ENCODE data around the gene CNRIP1. TPM values are rescaled to one million over a fixed set of nuclear protein-coding genes. Genes with fewer than 3 reads are reported as not detected.

The CNRIP1 gene
- total RNA-seq, 2 donors from 2014 or later: not detected

GRCh38 chr2:68294913-68295312 lies 24.8 kb downstream of the CNRIP1 start:
- H3K9me3 Mint-ChIP-seq: no peaks in the 10 kb centered on the region

GRCh38 chr2:68294187-68294586 lies 25.6 kb downstream of the CNRIP1 start:
- H3K9me3 Mint-ChIP-seq: no peaks in the 10 kb centered on the region
- DNase-seq (no peak), ATAC-seq (replicated peaks in 1 of 2) (no peak)
- no peak overlapping the region for H3K4me3 Mint-ChIP-seq
- no peaks in the 10 kb centered on the region for H3K36me3 Mint-ChIP-seq (ENCODE audit: insufficient read depth in 2 of 2)
- H3K27ac Mint-ChIP-seq: no peak overlapping the region
- peaks cover 13% of the 10 kb centered on the region for H3K27me3 Mint-ChIP-seq (ENCODE audit: low read depth)
- H3K4me1 Mint-ChIP-seq (ENCODE audit: low read depth): no peaks in the 10 kb centered on the region

More at GRCh38 chr2:68294913-68295312, 24.8 kb downstream of the CNRIP1 start:
- H3K36me3 Mint-ChIP-seq (ENCODE audit: insufficient read depth in 2 of 2): no peaks in the 10 kb centered on the region
- no peak for DNase-seq
- ATAC-seq (replicated peaks in 1 of 2): no peak
- peaks cover 18% of the 10 kb centered on the region for H3K27me3 Mint-ChIP-seq (ENCODE audit: low read depth)
- no peak overlapping the region for H3K4me3 Mint-ChIP-seq
- no peak overlapping the region for H3K27ac Mint-ChIP-seq
- H3K4me1 Mint-ChIP-seq (ENCODE audit: low read depth): no peaks in the 10 kb centered on the region

- Mint-ChIP-seq H3K27me3 (ENCODE audit: low read depth) (peaks cover 13% of the 10 kb centered on the region), H3K36me3 (ENCODE audit: insufficient read depth in 2 of 2) (no peaks in the 10 kb centered on the region), H3K4me3 (no peak overlapping the region), H3K9me3 (no peaks in the 10 kb centered on the region), H3K27ac (no peak overlapping the region), H3K4me1 (ENCODE audit: low read depth) (no peaks in the 10 kb centered on the region)
- ATAC-seq (replicated peaks in 1 of 2) (no peak), DNase-seq (no peak)
Measured at GRCh38 chr2:68293755-68294154, 26.0 kb downstream of the CNRIP1 start.

GRCh38 chr2:68293024-68293423 lies 26.7 kb downstream of the CNRIP1 start:
- ATAC-seq (replicated peaks in 1 of 2) (no peak), DNase-seq (no peak)
- H3K27ac Mint-ChIP-seq: no peak overlapping the region
- H3K27me3 Mint-ChIP-seq (ENCODE audit: low read depth): peaks cover 20% of the 10 kb centered on the region
- no peaks in the 10 kb centered on the region for H3K9me3 Mint-ChIP-seq
- H3K36me3 Mint-ChIP-seq (ENCODE audit: insufficient read depth in 2 of 2): no peaks in the 10 kb centered on the region
- no peaks in the 10 kb centered on the region for H3K4me1 Mint-ChIP-seq (ENCODE audit: low read depth)
- no peak overlapping the region for H3K4me3 Mint-ChIP-seq

GRCh38 chr2:68292108-68292710 lies 27.5 kb downstream of the CNRIP1 start:
- Mint-ChIP-seq H3K4me3 (no peak overlapping the region), H3K27ac (no peak overlapping the region), H3K4me1 (ENCODE audit: low read depth) (no peaks in the 10 kb centered on the region), H3K36me3 (ENCODE audit: insufficient read depth in 2 of 2) (no peaks in the 10 kb centered on the region), H3K27me3 (ENCODE audit: low read depth) (peaks cover 28% of the 10 kb centered on the region), H3K9me3 (no peaks in the 10 kb centered on the region)
- DNase-seq (peak; percentile 9 to 14), ATAC-seq (replicated peaks in 1 of 2) (no peak)

GRCh38 chr2:68291314-68291713 lies 28.4 kb downstream of the CNRIP1 start:
- H3K27me3 Mint-ChIP-seq (ENCODE audit: low read depth): peaks cover 35% of the 10 kb centered on the region
- H3K36me3 Mint-ChIP-seq (ENCODE audit: insufficient read depth in 2 of 2): no peaks in the 10 kb centered on the region
- no peaks in the 10 kb centered on the region for H3K4me1 Mint-ChIP-seq (ENCODE audit: low read depth)
- no peaks in the 10 kb centered on the region for H3K9me3 Mint-ChIP-seq
- DNase-seq (no peak), ATAC-seq (replicated peaks in 1 of 2) (no peak)
- H3K4me3 Mint-ChIP-seq: no peak overlapping the region
- H3K27ac Mint-ChIP-seq: no peak overlapping the region

- ATAC-seq (replicated peaks in 1 of 2) (no peak), DNase-seq (no peak)
- no peaks in the 10 kb centered on the region for H3K9me3 Mint-ChIP-seq
- H3K36me3 Mint-ChIP-seq (ENCODE audit: insufficient read depth in 2 of 2): no peaks in the 10 kb centered on the region
- no peaks in the 10 kb centered on the region for H3K4me1 Mint-ChIP-seq (ENCODE audit: low read depth)
- no peak overlapping the region for H3K27ac Mint-ChIP-seq
- H3K27me3 Mint-ChIP-seq (ENCODE audit: low read depth): peaks cover 39% of the 10 kb centered on the region
- no peak overlapping the region for H3K4me3 Mint-ChIP-seq
Measured at GRCh38 chr2:68290901-68291300, 28.8 kb downstream of the CNRIP1 start.

GRCh38 chr2:68287580-68288441 lies 31.9 kb downstream of the CNRIP1 start:
- H3K27me3 Mint-ChIP-seq (ENCODE audit: low read depth): peaks cover 44% of the 10 kb centered on the region
- H3K4me3 Mint-ChIP-seq: no peak overlapping the region
- no peak overlapping the region for H3K27ac Mint-ChIP-seq
- H3K36me3 Mint-ChIP-seq (ENCODE audit: insufficient read depth in 2 of 2): no peaks in the 10 kb centered on the region
- no peaks in the 10 kb centered on the region for H3K9me3 Mint-ChIP-seq
- ATAC-seq (replicated peaks in 1 of 2) (no peak), DNase-seq (no peak)
- no peaks in the 10 kb centered on the region for H3K4me1 Mint-ChIP-seq (ENCODE audit: low read depth)

- Mint-ChIP-seq H3K4me1 (ENCODE audit: low read depth) (no peaks in the 10 kb centered on the region), H3K9me3 (no peaks in the 10 kb centered on the region), H3K27ac (no peak overlapping the region), H3K4me3 (no peak overlapping the region), H3K27me3 (ENCODE audit: low read depth) (peaks cover 41% of the 10 kb centered on the region), H3K36me3 (ENCODE audit: insufficient read depth in 2 of 2) (no peaks in the 10 kb centered on the region)
- ATAC-seq (replicated peaks in 1 of 2): no peak
- no peak for DNase-seq
Measured at GRCh38 chr2:68284896-68285295, 34.9 kb downstream of the CNRIP1 start.

- no peaks in the 10 kb centered on the region for H3K36me3 Mint-ChIP-seq (ENCODE audit: insufficient read depth in 2 of 2)
Measured at GRCh38 chr2:68283419-68283812, 36.3 kb downstream of the CNRIP1 start.

GRCh38 chr2:68282811-68283418 lies 36.8 kb downstream of the CNRIP1 start:
- Mint-ChIP-seq H3K36me3 (ENCODE audit: insufficient read depth in 2 of 2) (no peaks in the 10 kb centered on the region), H3K4me3 (no peak overlapping the region), H3K27me3 (ENCODE audit: low read depth) (peaks cover 34% of the 10 kb centered on the region), H3K27ac (no peak overlapping the region), H3K4me1 (ENCODE audit: low read depth) (no peaks in the 10 kb centered on the region), H3K9me3 (no peaks in the 10 kb centered on the region)
- ATAC-seq (replicated peaks in 1 of 2): peak in 1 of 2 donors; percentile 42
- DNase-seq: peak in 1 of 2 donors; percentile 17

More at GRCh38 chr2:68283419-68283812, 36.3 kb downstream of the CNRIP1 start:
- DNase-seq (no peak), ATAC-seq (replicated peaks in 1 of 2) (no peak)
- Mint-ChIP-seq H3K4me1 (ENCODE audit: low read depth) (no peaks in the 10 kb centered on the region), H3K27ac (no peak overlapping the region), H3K4me3 (no peak overlapping the region), H3K27me3 (ENCODE audit: low read depth) (peaks cover 39% of the 10 kb centered on the region), H3K9me3 (no peaks in the 10 kb centered on the region)

GRCh38 chr2:68280796-68281195 lies 39.0 kb downstream of the CNRIP1 start:
- H3K4me1 Mint-ChIP-seq (ENCODE audit: low read depth): no peaks in the 10 kb centered on the region
- H3K4me3 Mint-ChIP-seq: no peak overlapping the region
- no peak overlapping the region for H3K27ac Mint-ChIP-seq
- ATAC-seq (replicated peaks in 1 of 2) (no peak), DNase-seq (no peak)
- no peaks in the 10 kb centered on the region for H3K9me3 Mint-ChIP-seq
- H3K27me3 Mint-ChIP-seq (ENCODE audit: low read depth): peaks cover 15% of the 10 kb centered on the region
- no peaks in the 10 kb centered on the region for H3K36me3 Mint-ChIP-seq (ENCODE audit: insufficient read depth in 2 of 2)

GRCh38 chr2:68280348-68280747 lies 39.4 kb downstream of the CNRIP1 start:
- peaks cover 11% of the 10 kb centered on the region for H3K27me3 Mint-ChIP-seq (ENCODE audit: low read depth)

More at GRCh38 chr2:68280348-68280747, 39.4 kb downstream of the CNRIP1 start:
- H3K36me3 Mint-ChIP-seq (ENCODE audit: insufficient read depth in 2 of 2): no peaks in the 10 kb centered on the region
- no peak overlapping the region for H3K4me3 Mint-ChIP-seq
- ATAC-seq (replicated peaks in 1 of 2): no peak
- no peak for DNase-seq
- H3K4me1 Mint-ChIP-seq (ENCODE audit: low read depth): no peaks in the 10 kb centered on the region
- no peak overlapping the region for H3K27ac Mint-ChIP-seq
- H3K9me3 Mint-ChIP-seq: no peaks in the 10 kb centered on the region

All from activated T-cell treated with anti-CD3 and anti-CD28 coated beads, Interleukin-2, amount 50 U/mL, for 72 hours (primary cell).